Activated naive CD4-positive, alpha-beta T cell treated with anti-CD3 and anti-CD28 coated beads, Interleukin-2, amount 10 ng/mL, durations not matched to agents 7 days and 5 days (primary cell): Measurements from ENCODE around the gene ABL1.

ENCODE experiments used
- CTCF ChIA-PET: fragments of 350-600 bp; sonication (Branson Sonifier 250); formaldehyde crosslinking; loops from one replicate; lab custom pipeline; 2021; ENCODE audit warnings: antibody characterized with exemption; lab: Charles Lee
- DNase-seq: peaks from one replicate; pipeline ENCODE4 v3.0.0-alpha.2; 2020
- H3K27ac Mint-ChIP-seq: one replicate; pipeline ENCODE4 v1.8.0; 2021; ENCODE audit warnings: mild to moderate bottlenecking, moderate library complexity, mixed read lengths
- H3K27me3 Mint-ChIP-seq: one replicate; pipeline ENCODE4 v1.8.0; 2021; ENCODE audit warnings: mild to moderate bottlenecking, mixed read lengths
- H3K36me3 Mint-ChIP-seq: one replicate; pipeline ENCODE4 v1.8.0; 2021; ENCODE audit warnings: mixed read lengths
- H3K4me1 Mint-ChIP-seq: one replicate; pipeline ENCODE4 v1.8.0; 2021; ENCODE audit warnings: mixed read lengths
- H3K4me3 Mint-ChIP-seq: one replicate; pipeline ENCODE4 v1.8.0; 2021; ENCODE audit warnings: mild to moderate bottlenecking, moderate library complexity, mixed read lengths
- H3K9me3 Mint-ChIP-seq: one replicate; pipeline ENCODE4 v1.8.0; 2021; ENCODE audit warnings: mixed read lengths

Gene ABL1

DNA sequence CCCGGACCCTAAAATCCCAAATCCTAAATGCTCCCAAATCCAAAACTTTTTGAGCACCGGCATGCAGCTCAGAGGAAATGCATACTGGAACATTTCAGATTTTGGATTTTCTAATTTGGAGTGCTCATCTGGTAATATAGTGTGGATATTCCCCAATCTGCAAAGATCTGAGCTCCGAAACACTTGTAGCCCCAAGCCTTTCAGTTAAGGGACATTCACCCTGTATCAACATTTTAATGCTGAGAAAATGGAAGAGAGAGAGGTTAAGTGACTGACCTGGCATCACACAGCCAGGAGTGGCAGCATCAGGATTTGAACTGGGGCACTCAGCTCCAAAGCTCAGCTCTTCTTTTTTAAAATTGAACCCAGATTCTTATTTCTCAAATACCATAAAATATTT lies 30.9 kb downstream of the ABL1 start:
- Mint-ChIP-seq H3K4me3 (no peak overlapping the region), H3K27ac (no peak overlapping the region), H3K9me3 (no peaks in the 10 kb centered on the region), H3K27me3 (no peaks in the 10 kb centered on the region), H3K4me1 (peaks cover 2% of the 10 kb centered on the region), H3K36me3 (peaks cover 1% of the 10 kb centered on the region)
- DNase-seq, result no peak
- CTCF ChIA-PET, result interaction anchor here (0.7 to 5.6 kb wide), 15 partner anchors 11 to 183 kb away, joined by 3 to 39 read pairs (median 5); no protein-coding TSS in a partner anchor

DNA sequence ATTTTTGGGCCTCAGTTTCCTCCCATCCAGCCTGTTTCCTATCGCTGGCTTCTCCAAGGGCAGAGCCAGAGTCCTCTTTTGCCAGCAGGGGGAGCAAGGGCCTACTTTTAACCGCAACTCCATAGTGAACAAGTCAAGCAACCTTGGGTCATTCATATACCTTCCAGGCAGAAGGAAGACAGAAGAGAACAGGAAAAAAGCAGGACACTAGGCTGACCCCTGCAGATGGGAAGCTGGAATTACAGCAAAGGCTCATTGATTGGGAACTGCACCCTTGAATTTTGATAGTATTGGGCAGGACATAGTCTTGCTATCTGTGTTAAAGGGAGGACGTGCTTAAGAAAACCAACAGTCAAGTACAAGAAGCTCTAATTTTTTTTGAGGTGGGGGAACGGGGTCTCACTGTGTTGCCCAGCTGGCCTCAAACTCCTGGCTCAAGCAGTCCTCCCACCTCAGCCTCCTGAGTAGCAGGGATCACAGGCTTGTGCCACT lies 31.5 kb downstream of the ABL1 start:
- DNase-seq, result peak; percentile 76
- Mint-ChIP-seq H3K4me1 (peaks cover 2% of the 10 kb centered on the region), H3K27me3 (no peaks in the 10 kb centered on the region), H3K36me3 (peaks cover 1% of the 10 kb centered on the region), H3K9me3 (no peaks in the 10 kb centered on the region), H3K4me3 (no peak overlapping the region), H3K27ac (no peak overlapping the region)
- CTCF ChIA-PET, result interaction anchor here (0.7 to 5.6 kb wide), 17 partner anchors 12 to 248 kb away, joined by 3 to 39 read pairs (median 5); no protein-coding TSS in a partner anchor

DNA sequence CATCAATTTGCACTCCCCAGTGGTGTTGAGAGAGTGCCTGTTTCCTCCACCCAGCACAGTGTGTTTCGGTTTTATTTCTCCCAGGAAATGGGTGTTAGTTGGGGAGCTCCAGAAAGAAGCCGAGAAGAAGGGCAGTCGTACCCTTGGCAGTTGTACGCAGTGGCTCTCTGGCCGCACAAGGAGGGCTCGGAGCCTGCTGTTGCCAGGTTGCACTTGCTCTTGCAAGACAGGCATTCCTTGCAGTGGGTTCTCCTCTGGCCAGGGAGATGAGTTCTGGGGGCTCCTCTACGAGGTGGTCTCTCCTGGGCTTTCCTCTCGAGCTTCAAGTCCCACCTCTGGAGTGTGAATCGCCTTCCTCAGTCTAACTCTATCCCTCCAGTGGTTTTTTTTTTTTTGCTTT lies 32.5 kb downstream of the ABL1 start:
- H3K4me1 Mint-ChIP-seq, result peaks cover 2% of the 10 kb centered on the region
- no peak for DNase-seq
- H3K27ac Mint-ChIP-seq, result no peak overlapping the region
- H3K4me3 Mint-ChIP-seq, result no peak overlapping the region
- peaks cover 1% of the 10 kb centered on the region for H3K36me3 Mint-ChIP-seq
- H3K27me3 Mint-ChIP-seq, result no peaks in the 10 kb centered on the region
- CTCF ChIA-PET, result interaction anchor here (0.9 to 3.9 kb wide), 9 partner anchors 13 to 179 kb away, joined by 3 to 15 read pairs (median 5); no protein-coding TSS in a partner anchor
- H3K9me3 Mint-ChIP-seq, result no peaks in the 10 kb centered on the region

DNA sequence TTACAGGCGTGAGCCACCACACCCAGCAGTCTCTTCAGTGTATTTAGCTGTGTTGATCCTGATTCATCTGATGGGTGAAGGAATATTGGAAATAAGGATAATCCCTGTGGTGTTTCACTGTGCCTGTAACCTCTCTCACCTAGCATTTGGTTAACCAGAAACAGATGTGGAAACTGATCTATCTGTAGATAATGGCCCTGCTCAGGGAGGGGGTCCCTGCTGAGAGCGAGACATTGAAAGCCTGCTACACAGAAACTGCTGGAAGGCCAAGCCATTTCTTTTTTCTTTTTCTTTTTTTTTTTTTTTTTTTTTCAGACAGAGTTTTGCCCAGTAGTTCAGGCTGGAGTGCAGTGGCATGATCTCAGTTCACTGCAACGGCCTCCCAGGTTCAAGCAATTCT lies 33.2 kb downstream of the ABL1 start:
- peaks cover 2% of the 10 kb centered on the region for H3K36me3 Mint-ChIP-seq
- H3K4me1 Mint-ChIP-seq, result peaks cover 2% of the 10 kb centered on the region
- no peaks in the 10 kb centered on the region for H3K9me3 Mint-ChIP-seq
- no peak overlapping the region for H3K4me3 Mint-ChIP-seq
- no peak overlapping the region for H3K27ac Mint-ChIP-seq
- CTCF ChIA-PET, result interaction anchor here (0.9 to 1.5 kb wide), 4 partner anchors 14 to 178 kb away, joined by 3 to 6 read pairs (median 5); no protein-coding TSS in a partner anchor
- no peaks in the 10 kb centered on the region for H3K27me3 Mint-ChIP-seq
- DNase-seq, result no peak

DNA sequence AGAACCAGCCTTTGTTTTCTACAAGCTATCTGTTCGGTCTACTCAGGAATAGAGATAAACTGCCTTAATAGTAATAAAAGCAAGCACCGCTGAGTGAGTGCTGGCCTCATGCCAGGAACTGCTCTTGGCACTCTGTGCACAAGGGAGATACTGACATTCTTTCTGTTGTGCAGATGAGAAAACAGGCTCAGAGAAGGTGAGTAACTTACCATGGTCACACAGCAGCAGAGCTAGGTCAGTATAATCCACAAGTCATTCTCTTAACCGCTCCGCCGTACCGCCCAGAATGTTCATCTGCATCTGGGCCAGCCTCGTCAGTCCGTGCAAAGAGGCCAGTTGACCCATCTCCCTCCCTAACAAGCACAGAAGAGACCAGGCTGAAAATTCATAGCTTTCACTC lies 34.2 kb downstream of the ABL1 start:
- peaks cover 2% of the 10 kb centered on the region for H3K4me1 Mint-ChIP-seq
- no peak overlapping the region for H3K27ac Mint-ChIP-seq
- CTCF ChIA-PET, result interaction anchor here (0.6 to 5.0 kb wide), 12 partner anchors 14 to 757 kb away, joined by 3 to 26 read pairs (median 4); no protein-coding TSS in a partner anchor
- H3K4me3 Mint-ChIP-seq, result no peak overlapping the region
- no peak for DNase-seq
- H3K9me3 Mint-ChIP-seq, result no peaks in the 10 kb centered on the region
- H3K36me3 Mint-ChIP-seq, result peaks cover 6% of the 10 kb centered on the region
- no peaks in the 10 kb centered on the region for H3K27me3 Mint-ChIP-seq

DNA sequence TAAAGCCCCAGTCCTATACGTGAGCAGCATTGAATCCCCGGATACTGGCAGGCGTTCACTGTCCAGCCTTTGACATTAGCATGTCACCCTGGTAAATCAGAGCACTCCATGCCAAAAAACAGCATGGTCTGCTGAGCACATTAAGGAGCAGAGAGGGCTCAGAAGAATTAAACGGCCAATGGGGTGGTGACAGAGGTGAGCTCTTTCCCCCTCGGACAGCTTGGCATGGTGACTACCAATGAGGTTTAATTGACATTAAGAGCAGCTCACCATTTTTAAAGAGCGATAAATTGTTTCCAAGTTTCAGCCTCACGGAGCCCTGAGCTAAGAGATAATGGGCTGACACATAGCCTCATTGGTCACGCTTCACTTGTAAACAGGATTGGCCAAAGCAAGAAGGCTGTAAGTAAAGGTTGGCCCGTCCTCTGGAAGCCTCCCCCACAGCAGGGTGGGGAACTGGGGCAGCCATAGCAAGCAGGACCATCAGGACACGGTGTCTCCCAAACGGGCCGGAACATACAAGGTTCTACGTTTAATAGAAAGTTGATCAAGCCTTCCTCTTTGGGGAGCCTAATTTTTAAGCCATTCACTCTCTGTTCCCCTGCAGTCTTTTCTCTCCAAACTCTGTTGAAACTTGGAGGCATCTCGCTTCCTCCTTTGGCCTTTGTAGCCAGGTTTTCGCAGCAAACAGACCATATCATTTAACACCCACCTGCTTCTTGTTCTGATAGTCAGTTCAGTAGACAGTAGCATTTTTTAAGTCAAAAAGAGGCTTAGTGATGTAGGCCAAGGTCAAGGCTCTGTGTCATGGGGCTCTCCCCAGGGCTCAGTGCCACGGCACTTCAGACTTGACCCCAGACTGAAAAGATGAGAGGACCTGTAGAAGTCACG lies 35.7 kb downstream of the ABL1 start:
- no peaks in the 10 kb centered on the region for H3K9me3 Mint-ChIP-seq
- H3K4me3 Mint-ChIP-seq, result no peak overlapping the region
- H3K36me3 Mint-ChIP-seq, result peaks cover 9% of the 10 kb centered on the region
- H3K4me1 Mint-ChIP-seq, result peaks cover 2% of the 10 kb centered on the region
- CTCF ChIA-PET, result interaction anchor here (0.7 to 5.0 kb wide), 7 partner anchors 10 to 176 kb away, joined by 3 to 26 read pairs (median 4); no protein-coding TSS in a partner anchor
- DNase-seq, result no peak
- no peak overlapping the region for H3K27ac Mint-ChIP-seq
- H3K27me3 Mint-ChIP-seq, result no peaks in the 10 kb centered on the region

DNA sequence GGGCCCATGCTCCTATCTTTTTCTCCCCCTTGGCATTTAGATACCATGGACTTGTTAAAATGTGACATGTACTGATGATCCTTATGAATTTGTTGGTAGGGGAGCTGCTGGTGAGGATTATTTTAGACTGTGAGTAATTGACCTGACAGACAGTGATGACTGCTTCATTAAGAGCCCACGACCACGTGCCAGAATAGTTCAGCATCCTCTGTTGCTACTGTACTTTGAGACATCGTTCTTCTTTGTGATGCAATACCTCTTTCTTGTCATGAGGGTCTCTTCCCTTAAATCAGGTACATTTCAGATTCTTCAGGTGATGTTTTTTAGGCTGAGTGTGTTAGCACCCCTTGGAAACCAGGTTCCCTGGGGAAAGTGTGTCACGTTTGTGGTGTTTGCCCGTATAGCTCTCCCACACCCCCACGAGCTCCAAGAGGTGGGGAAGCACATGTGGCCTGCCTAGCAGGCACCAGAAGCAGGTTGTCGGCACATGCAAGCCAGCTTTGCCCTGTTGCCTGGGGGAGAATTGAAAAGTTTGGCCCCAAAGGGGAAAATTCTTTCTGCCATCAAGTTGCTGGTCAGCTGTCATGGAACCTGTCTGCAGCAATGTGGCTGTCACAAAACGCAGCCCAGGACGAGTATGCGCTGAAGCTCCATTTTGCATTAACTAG lies 36.5 kb downstream of the ABL1 start:
- H3K27me3 Mint-ChIP-seq, result no peaks in the 10 kb centered on the region
- no peaks in the 10 kb centered on the region for H3K9me3 Mint-ChIP-seq
- CTCF ChIA-PET, result interaction anchor here (5.0 kb wide), 1 partner anchor 175 kb away, joined by 26 read pairs; no protein-coding TSS in a partner anchor
- peaks cover 2% of the 10 kb centered on the region for H3K4me1 Mint-ChIP-seq
- no peak overlapping the region for H3K4me3 Mint-ChIP-seq
- no peak overlapping the region for H3K27ac Mint-ChIP-seq
- DNase-seq, result no peak
- peaks cover 10% of the 10 kb centered on the region for H3K36me3 Mint-ChIP-seq

DNA sequence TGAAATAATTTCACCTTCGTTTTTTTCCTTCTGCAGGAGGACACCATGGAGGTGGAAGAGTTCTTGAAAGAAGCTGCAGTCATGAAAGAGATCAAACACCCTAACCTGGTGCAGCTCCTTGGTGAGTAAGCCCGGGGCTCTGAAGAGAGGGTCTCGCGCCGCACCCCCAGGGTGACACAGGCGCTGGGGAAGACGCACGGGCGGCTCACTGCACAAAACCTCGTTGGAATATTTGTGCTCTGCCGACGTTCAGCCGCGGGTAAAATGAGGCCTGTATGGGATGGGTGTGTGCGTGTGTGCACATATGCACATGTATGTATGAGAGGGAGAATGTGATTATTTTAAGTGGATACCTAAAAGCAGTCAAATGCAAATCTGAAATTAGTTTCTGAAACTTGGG lies 37.0 kb downstream of the ABL1 start:
- CTCF ChIA-PET, result interaction anchor here (5.0 kb wide), 1 partner anchor 175 kb away, joined by 26 read pairs; no protein-coding TSS in a partner anchor
- Mint-ChIP-seq H3K4me1 (peaks cover 2% of the 10 kb centered on the region), H3K27ac (no peak overlapping the region), H3K4me3 (no peak overlapping the region), H3K36me3 (peaks cover 10% of the 10 kb centered on the region), H3K27me3 (no peaks in the 10 kb centered on the region), H3K9me3 (no peaks in the 10 kb centered on the region)
- no peak for DNase-seq

DNA sequence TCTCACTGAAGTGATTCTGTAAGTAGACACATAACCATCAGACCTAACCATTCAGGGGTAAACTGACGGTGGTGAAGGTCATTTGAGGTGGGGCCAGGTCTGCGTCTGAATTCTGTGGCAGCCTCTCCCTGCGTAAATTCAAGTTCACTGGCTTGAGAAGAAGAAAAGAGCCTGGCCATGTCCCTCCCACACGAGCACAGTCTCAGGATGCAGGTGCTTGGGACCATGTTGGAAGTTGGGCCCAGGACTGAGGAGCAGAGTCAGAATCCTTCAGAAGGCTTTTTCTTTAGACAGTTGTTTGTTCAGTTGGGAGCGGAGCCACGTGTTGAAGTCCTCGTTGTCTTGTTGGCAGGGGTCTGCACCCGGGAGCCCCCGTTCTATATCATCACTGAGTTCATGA lies 37.5 kb downstream of the ABL1 start:
- no peak for DNase-seq
- no peaks in the 10 kb centered on the region for H3K27me3 Mint-ChIP-seq
- no peak overlapping the region for H3K27ac Mint-ChIP-seq
- CTCF ChIA-PET, result interaction anchor here (5.0 kb wide), 1 partner anchor 174 kb away, joined by 26 read pairs; no protein-coding TSS in a partner anchor
- no peaks in the 10 kb centered on the region for H3K9me3 Mint-ChIP-seq
- peaks cover 10% of the 10 kb centered on the region for H3K36me3 Mint-ChIP-seq
- no peaks in the 10 kb centered on the region for H3K4me1 Mint-ChIP-seq
- H3K4me3 Mint-ChIP-seq, result no peak overlapping the region

DNA sequence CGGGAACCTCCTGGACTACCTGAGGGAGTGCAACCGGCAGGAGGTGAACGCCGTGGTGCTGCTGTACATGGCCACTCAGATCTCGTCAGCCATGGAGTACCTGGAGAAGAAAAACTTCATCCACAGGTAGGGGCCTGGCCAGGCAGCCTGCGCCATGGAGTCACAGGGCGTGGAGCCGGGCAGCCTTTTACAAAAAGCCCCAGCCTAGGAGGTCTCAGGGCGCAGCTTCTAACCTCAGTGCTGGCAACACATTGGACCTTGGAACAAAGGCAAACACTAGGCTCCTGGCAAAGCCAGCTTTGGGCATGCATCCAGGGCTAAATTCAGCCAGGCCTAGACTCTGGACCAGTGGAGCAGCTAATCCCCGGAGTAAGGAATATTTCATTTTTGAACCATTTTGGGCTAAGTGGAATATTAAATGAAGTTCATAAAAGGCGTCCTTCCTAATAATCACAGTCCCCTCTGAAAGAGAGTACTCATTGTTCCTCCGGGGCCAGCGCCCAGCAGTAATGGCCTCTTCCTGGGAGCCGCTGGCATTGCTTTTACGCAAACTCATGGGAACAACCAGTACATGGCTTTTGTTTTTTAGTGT lies 38.0 kb downstream of the ABL1 start:
- CTCF ChIA-PET, result interaction anchor here (5.0 kb wide), 1 partner anchor 174 kb away, joined by 26 read pairs; no protein-coding TSS in a partner anchor
- no peaks in the 10 kb centered on the region for H3K4me1 Mint-ChIP-seq
- no peak overlapping the region for H3K27ac Mint-ChIP-seq
- H3K9me3 Mint-ChIP-seq, result no peaks in the 10 kb centered on the region
- no peaks in the 10 kb centered on the region for H3K27me3 Mint-ChIP-seq
- H3K36me3 Mint-ChIP-seq, result peaks cover 10% of the 10 kb centered on the region
- H3K4me3 Mint-ChIP-seq, result no peak overlapping the region
- DNase-seq, result no peak

DNA sequence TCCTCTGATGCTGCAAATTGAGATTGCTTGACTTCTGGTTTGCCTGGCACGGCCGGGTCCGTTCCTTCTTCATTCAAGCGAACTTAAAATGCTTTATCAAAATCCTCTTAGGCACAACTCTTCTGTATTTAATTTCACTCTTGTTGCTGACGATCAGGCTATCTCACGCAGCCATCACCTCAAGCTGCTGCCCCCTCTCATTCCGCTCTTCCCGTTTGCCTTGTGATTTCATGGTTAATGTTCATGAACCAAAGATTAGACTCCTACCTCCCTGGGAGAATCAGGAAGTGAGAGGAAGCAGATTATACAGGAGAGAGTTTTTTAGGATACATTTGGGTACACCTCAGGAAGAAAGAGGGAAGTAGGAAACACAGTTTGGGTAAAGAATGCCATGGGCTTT lies 38.9 kb downstream of the ABL1 start:
- no peak for DNase-seq
- Mint-ChIP-seq H3K27ac (no peak overlapping the region), H3K27me3 (no peaks in the 10 kb centered on the region), H3K9me3 (no peaks in the 10 kb centered on the region), H3K4me1 (no peaks in the 10 kb centered on the region), H3K36me3 (peaks cover 11% of the 10 kb centered on the region), H3K4me3 (no peak overlapping the region)
- CTCF ChIA-PET, result no interaction called here

DNA sequence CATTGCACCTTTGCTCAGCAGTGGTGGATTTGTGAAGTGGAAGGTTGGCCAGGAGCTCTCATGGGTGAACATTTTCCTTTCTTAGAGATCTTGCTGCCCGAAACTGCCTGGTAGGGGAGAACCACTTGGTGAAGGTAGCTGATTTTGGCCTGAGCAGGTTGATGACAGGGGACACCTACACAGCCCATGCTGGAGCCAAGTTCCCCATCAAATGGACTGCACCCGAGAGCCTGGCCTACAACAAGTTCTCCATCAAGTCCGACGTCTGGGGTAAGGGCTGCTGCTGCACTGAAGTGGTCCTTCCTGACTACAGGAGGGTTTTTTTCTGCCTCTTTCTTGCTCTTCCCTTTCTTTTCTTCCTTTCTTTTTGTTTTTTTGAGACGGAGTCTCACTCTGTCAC lies 39.7 kb downstream of the ABL1 start:
- Mint-ChIP-seq H3K4me1 (no peaks in the 10 kb centered on the region), H3K9me3 (no peaks in the 10 kb centered on the region), H3K4me3 (no peak overlapping the region), H3K27ac (no peak overlapping the region), H3K27me3 (no peaks in the 10 kb centered on the region), H3K36me3 (peaks cover 15% of the 10 kb centered on the region)
- CTCF ChIA-PET, result no interaction called here
- DNase-seq, result no peak

DNA sequence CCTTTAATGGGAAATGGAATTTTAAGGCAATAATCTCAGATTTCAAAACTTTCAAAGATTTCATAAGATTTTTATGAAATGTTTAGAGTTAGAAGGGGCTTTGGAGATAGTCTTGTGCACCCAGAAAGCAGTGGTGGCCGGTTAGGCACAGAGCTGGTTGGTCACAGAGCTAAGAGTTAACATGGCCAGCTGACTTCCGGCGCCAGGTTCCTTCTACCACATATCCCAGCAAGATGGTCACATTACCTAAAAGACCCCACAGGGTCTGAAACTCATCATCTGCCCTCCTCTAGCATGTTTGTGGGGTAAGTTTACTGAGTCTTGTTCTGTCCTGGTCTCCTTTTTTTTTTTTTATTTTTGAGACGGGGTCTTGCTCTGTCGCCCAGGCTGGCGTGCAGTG lies 42.2 kb downstream of the ABL1 start:
- CTCF ChIA-PET, result no interaction called here
- Mint-ChIP-seq H3K9me3 (no peaks in the 10 kb centered on the region), H3K4me1 (no peaks in the 10 kb centered on the region), H3K4me3 (no peak overlapping the region), H3K27me3 (no peaks in the 10 kb centered on the region), H3K27ac (no peak overlapping the region), H3K36me3 (peaks cover 23% of the 10 kb centered on the region)
- DNase-seq, result no peak

DNA sequence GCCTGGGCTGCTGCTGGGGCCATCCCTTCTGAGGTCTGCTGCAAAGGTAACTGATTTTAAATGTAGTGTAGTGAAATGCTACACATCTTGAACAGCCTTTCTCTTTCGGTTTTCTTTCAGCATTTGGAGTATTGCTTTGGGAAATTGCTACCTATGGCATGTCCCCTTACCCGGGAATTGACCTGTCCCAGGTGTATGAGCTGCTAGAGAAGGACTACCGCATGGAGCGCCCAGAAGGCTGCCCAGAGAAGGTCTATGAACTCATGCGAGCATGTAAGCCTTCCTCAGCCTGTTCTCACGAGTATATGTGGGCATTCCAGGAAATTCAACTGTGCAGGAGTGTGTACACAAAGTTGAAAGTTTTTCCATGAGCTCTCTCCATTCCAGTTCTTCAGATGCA lies 43.2 kb downstream of the ABL1 start:
- CTCF ChIA-PET, result no interaction called here
- no peaks in the 10 kb centered on the region for H3K27me3 Mint-ChIP-seq
- no peaks in the 10 kb centered on the region for H3K4me1 Mint-ChIP-seq

More for the DNA sequence above, 43.2 kb downstream of the ABL1 start:
- Mint-ChIP-seq H3K9me3 (no peaks in the 10 kb centered on the region), H3K36me3 (peaks cover 22% of the 10 kb centered on the region), H3K4me3 (no peak overlapping the region), H3K27ac (no peak overlapping the region)
- no peak for DNase-seq
